Motor neuron (in vitro differentiated cells): ENCODE data around the gene ATP2B1. TPM values are rescaled to one million over a fixed set of nuclear protein-coding genes. Genes with fewer than 3 reads are reported as not detected.
"Not testable (repeated sequence)": the region's sequence is repeated elsewhere in the genome, so short reads cannot be mapped to it uniquely, and the experiment has no call there.

Experiments
- ATAC-seq, 8 experiments: fragments of 200-7000 bp; cut with Tn5 transposase; replicated peaks in 6 of 8; 2 replicates each; pipeline ENCODE4 v1.8.0; 2021; ENCODE audit warnings: mild to moderate bottlenecking in 8 of 8, moderate library complexity in 8 of 8
- H3K27ac ChIP-seq, 2 donors: fragments of 250-450 bp; sonication (Bioruptor Pico); 2 replicates each; pipeline ENCODE4 v1.9.0; 2021; ENCODE audit warnings: antibody characterized with exemption in 2 of 2, mild to moderate bottlenecking in 2 of 2, moderate library complexity in 1 of 2
- H3K4me1 ChIP-seq, 2 donors: fragments of 250-450 bp; sonication (Bioruptor Pico); replicated peaks in 1 of 2; 2 replicates each; pipeline ENCODE4 v1.6.1; 2021; ENCODE audit warnings: antibody characterized with exemption in 2 of 2, mild to moderate bottlenecking in 2 of 2, moderate library complexity in 1 of 2
- H3K4me3 ChIP-seq, 5 donors: fragments of 250-450 bp; sonication (Bioruptor Pico); 2 replicates each; pipeline ENCODE4 v1.9.0; 2021; ENCODE audit warnings: antibody characterized with exemption in 5 of 5, mild to moderate bottlenecking in 5 of 5, moderate library complexity in 4 of 5
- WGBS, 10 experiments: fragments of 450-650 bp; shearing (Covaris generic); methylation state at CpG; one replicate each; pipeline ENCODE4 v1.0.0; 2022; 5-methylcytosine and 5-hydroxymethylcytosine counted together
- in situ Hi-C, 9 experiments: fragments of 400-800 bp; cut with MboI; loops; one replicate each; pipeline ENCODE4 v1.15.0; 2021; ENCODE audit warnings: low sequenced_read_pairs in 9 of 9, low pct_unique_long_range_greater_than_20kb in 2 of 9; ENCODE audit not compliant: unreplicated experiment in 9 of 9
- total RNA-seq, 8 experiments: library from RNA; unstranded; fragments of 300-600 nt; gene quantifications; 2 replicates each; pipeline versions ENCODE4 v1.2.3 to v1.2.4, GENCODE V29; 2022

Gene ATP2B1
- total RNA-seq: 100 to 1,000 TPM in 1 of 8 experiments, 10 to 100 TPM in 7; 54.8 to 107 (median 92.3) TPM

GRCh38 chr12:89708565-89709156 lies at the start of gene ATP2B1:
Gene ATP2B1, minus strand, starts transcription at chr12:89708838. Its CDS starts 52,952 bp downstream, at chr12:89655886.
- in situ Hi-C loops: loop anchor here in 2 of 9 experiments (10.0 to 25.0 kb wide), 3 partner anchors 164 to 529 kb away; partner anchors contain the start of gene POC1B (in 1 of the 2)
- H3K27ac ChIP-seq: peak within 1 kb of the TSS; percentile 95 to 96
- WGBS, 10 experiments: 0% methylated on average over 2 of the region's 84 CpGs; no CpG with 5 or more reads in 9 of the 10 experiments
- peak within 1 kb of the TSS; percentile 68 to 86 (median 75) for H3K4me3 ChIP-seq
- ATAC-seq: peak; percentile 47 to 71 (median 58)
- peaks cover 0 to 7% of the 10 kb centered on the region in 2 donors for H3K4me1 ChIP-seq

- H3K27ac ChIP-seq, H3K4me1 ChIP-seq, ATAC-seq, H3K4me3 ChIP-seq, in situ Hi-C loops: not testable (repeated sequence)
- 50 to 100% (median 91%) methylated on average over 1 of the region's 1 CpG; no CpG with 5 or more reads in 1 of the 10 experiments for WGBS, 10 experiments
These were observed 49.3 kb upstream of the ATP2B1 start for GRCh38 chr12:89757987-89758386.

- peak in 6 of 8 experiments; percentile 48 to 99 (median 71) for ATAC-seq
- no peak overlapping the region for H3K27ac ChIP-seq
- no peak overlapping the region for H3K4me3 ChIP-seq
- in situ Hi-C loops: no loop called here
- no peaks in the 10 kb centered on the region for H3K4me1 ChIP-seq
- WGBS, 10 experiments: 0 to 100% (median 75%) methylated on average over 2 to 5 of the region's 5 CpGs
These were observed 48.2 kb upstream of the ATP2B1 start for GRCh38 chr12:89756585-89757398.

GRCh38 chr12:89756194-89756584 lies 47.6 kb upstream of the ATP2B1 start:
- Histone ChIP-seq H3K27ac (no peak overlapping the region), H3K4me3 (no peak overlapping the region), H3K4me1 (no peaks in the 10 kb centered on the region)
- 59 to 100% (median 75%) methylated on average over 1 to 4 of the region's 4 CpGs; no CpG with 5 or more reads in 1 of the 10 experiments for WGBS, 10 experiments
- ATAC-seq: no peak
- in situ Hi-C loops: no loop called here

GRCh38 chr12:89753997-89754396 lies 45.4 kb upstream of the ATP2B1 start:
- Histone ChIP-seq H3K27ac (no peak overlapping the region), H3K4me3 (no peak overlapping the region), H3K4me1 (no peaks in the 10 kb centered on the region)
- in situ Hi-C loops: no loop called here
- peak in 1 of 8 experiments; percentile 55 for ATAC-seq
- WGBS, 10 experiments: 15 to 97% (median 82%) methylated on average over 1 to 3 of the region's 3 CpGs

GRCh38 chr12:89752341-89752740 lies 43.7 kb upstream of the ATP2B1 start:
- in situ Hi-C loops: no loop called here
- WGBS, 10 experiments: 88 to 100% (median 100%) methylated on average over 1 of the region's 1 CpG; no CpG with 5 or more reads in 6 of the 10 experiments
- H3K27ac ChIP-seq: no peak overlapping the region
- no peak for ATAC-seq
- no peak overlapping the region for H3K4me3 ChIP-seq
- no peaks in the 10 kb centered on the region for H3K4me1 ChIP-seq

- 0 to 100% (median 52%) methylated on average over 1 to 6 of the region's 6 CpGs for WGBS, 10 experiments
- peak in 3 of 8 experiments; percentile 39 to 94 (median 64) for ATAC-seq
- no peak overlapping the region for H3K4me3 ChIP-seq
- no peak overlapping the region for H3K27ac ChIP-seq
- no peaks in the 10 kb centered on the region for H3K4me1 ChIP-seq
- in situ Hi-C loops: no loop called here
These were observed 42.0 kb upstream of the ATP2B1 start for GRCh38 chr12:89750389-89751351.

- WGBS, 10 experiments: 14 to 100% (median 86%) methylated on average over 1 of the region's 1 CpG; no CpG with 5 or more reads in 1 of the 10 experiments
These were observed 40.2 kb upstream of the ATP2B1 start for GRCh38 chr12:89748791-89749190.

GRCh38 chr12:89745286-89745685 lies 36.6 kb upstream of the ATP2B1 start:
- in situ Hi-C loops: no loop called here
- WGBS, 10 experiments: 58 to 100% (median 92%) methylated on average over 2 of the region's 2 CpGs
- Histone ChIP-seq H3K4me3 (no peak overlapping the region), H3K4me1 (no peaks in the 10 kb centered on the region), H3K27ac (no peak overlapping the region)
- ATAC-seq: no peak

More at GRCh38 chr12:89748791-89749190, 40.2 kb upstream of the ATP2B1 start:
- in situ Hi-C loops: no loop called here
- Histone ChIP-seq H3K4me3 (no peak overlapping the region), H3K4me1 (no peaks in the 10 kb centered on the region), H3K27ac (no peak overlapping the region)
- ATAC-seq: no peak

GRCh38 chr12:89742337-89743022 lies 33.8 kb upstream of the ATP2B1 start:
- Histone ChIP-seq H3K4me1 (no peaks in the 10 kb centered on the region), H3K27ac (no peak overlapping the region), H3K4me3 (no peak overlapping the region)
- 61 to 100% (median 83%) methylated on average over 2 of the region's 2 CpGs; no CpG with 5 or more reads in 1 of the 10 experiments for WGBS, 10 experiments
- ATAC-seq: no peak
- in situ Hi-C loops: no loop called here

- H3K27ac ChIP-seq: no peak overlapping the region
- no peak overlapping the region for H3K4me3 ChIP-seq
- in situ Hi-C loops: no loop called here
- WGBS, 10 experiments: 63 to 100% (median 100%) methylated on average over 1 to 2 of the region's 2 CpGs
- no peak for ATAC-seq
- H3K4me1 ChIP-seq: no peaks in the 10 kb centered on the region
These were observed 32.3 kb upstream of the ATP2B1 start for GRCh38 chr12:89740943-89741342.

GRCh38 chr12:89736995-89737394 lies 28.4 kb upstream of the ATP2B1 start:
- no peak for ATAC-seq
- Histone ChIP-seq H3K27ac (no peak overlapping the region), H3K4me1 (no peaks in the 10 kb centered on the region), H3K4me3 (no peak overlapping the region)
- 40 to 100% (median 92%) methylated on average over 1 of the region's 1 CpG; no CpG with 5 or more reads in 6 of the 10 experiments for WGBS, 10 experiments
- in situ Hi-C loops: no loop called here
